Breast epithelium (tissue), 4 donors: Measurements from ENCODE around the gene SH3TC1. TPM values are rescaled to one million over a fixed set of nuclear protein-coding genes. Genes with fewer than 3 reads are reported as not detected.
A peak's percentile ranks its signal among the peaks of the same experiment; 100 is the strongest.

Source experiments
- DNase-seq, 2 donors: peaks; one replicate each; pipeline ENCODE4 v3.0.0-alpha.2; 2019; ENCODE audit warnings: low spot score in 2 of 2
- H3K27ac ChIP-seq, 2 donors: fragments of 200-600 bp; sonication (generic) in 1 of 2; one replicate each; pipeline ENCODE4 v1.5.1; 2016 to 2019; ENCODE audit warnings: mild to moderate bottlenecking in 1 of 2
- H3K27me3 ChIP-seq, 2 donors: fragments of 200-600 bp; sonication (generic) in 1 of 2; one replicate each; pipeline versions ENCODE4 v1.5.1 to v1.6.0; 2017 to 2019; ENCODE audit warnings: control low read depth in 1 of 2, mild to moderate bottlenecking in 1 of 2
- H3K36me3 ChIP-seq: fragments of 200-600 bp; one replicate; pipeline ENCODE4 v1.5.1; 2019
- H3K4me1 ChIP-seq, 2 donors: fragments of 200-600 bp; sonication (generic); one replicate each; pipeline ENCODE4 v1.5.1; 2016 to 2019; ENCODE audit warnings: control low read depth in 1 of 2
- H3K4me3 ChIP-seq, 3 donors: fragments of 200-600 bp; sonication (generic); 1 replicate in 2 of 3; 2 replicates in 1 of 3; pipeline ENCODE4 v1.5.1; 2016 to 2019; ENCODE audit warnings: mild to moderate bottlenecking in 3 of 3, moderate library complexity in 2 of 3
- H3K9me3 ChIP-seq, 2 donors: fragments of 200-600 bp; sonication (generic) in 1 of 2; one replicate each; pipeline ENCODE4 v1.5.1; 2016 to 2019; ENCODE audit warnings: control low read depth in 1 of 2
- CTCF ChIP-seq, 3 donors: fragments of 450-650 bp; IDR thresholded peaks; one replicate each; pipeline ENCODE4 v1.5.1; 2016 to 2017; ENCODE audit warnings: antibody characterized with exemption in 3 of 3, mild to moderate bottlenecking in 3 of 3, moderate library complexity in 3 of 3
- POLR2A ChIP-seq: fragments of 450-650 bp; IDR thresholded peaks from one replicate; pipeline ENCODE4 v1.6.1; 2016; ENCODE audit warnings: antibody characterized with exemption, mild to moderate bottlenecking, moderate library complexity
- POLR2AphosphoS5 ChIP-seq, 3 donors: sonication (generic); formaldehyde crosslinking; IDR thresholded peaks; one replicate each; pipeline ENCODE4 v1.6.1; 2017; ENCODE audit warnings: antibody characterized with exemption in 3 of 3
- intact Hi-C: fragments of 100-400 bp; cut with DNase I; formaldehyde crosslinking; loops from one replicate; pipeline ENCODE4 v1.15.1; 2023; ENCODE audit warnings: low total_unique reads
- total RNA-seq, 3 donors: library from RNA; depleted of rRNA; stranded (reverse); fragments of >200 nt; gene quantifications; one replicate each; pipeline ENCODE4 v1.1.0, GENCODE V29; 2016

The SH3TC1 gene
- total RNA-seq, 3 donors from 2014 or later = 16.4 to 28.8 (median 17.3) TPM

DNA sequence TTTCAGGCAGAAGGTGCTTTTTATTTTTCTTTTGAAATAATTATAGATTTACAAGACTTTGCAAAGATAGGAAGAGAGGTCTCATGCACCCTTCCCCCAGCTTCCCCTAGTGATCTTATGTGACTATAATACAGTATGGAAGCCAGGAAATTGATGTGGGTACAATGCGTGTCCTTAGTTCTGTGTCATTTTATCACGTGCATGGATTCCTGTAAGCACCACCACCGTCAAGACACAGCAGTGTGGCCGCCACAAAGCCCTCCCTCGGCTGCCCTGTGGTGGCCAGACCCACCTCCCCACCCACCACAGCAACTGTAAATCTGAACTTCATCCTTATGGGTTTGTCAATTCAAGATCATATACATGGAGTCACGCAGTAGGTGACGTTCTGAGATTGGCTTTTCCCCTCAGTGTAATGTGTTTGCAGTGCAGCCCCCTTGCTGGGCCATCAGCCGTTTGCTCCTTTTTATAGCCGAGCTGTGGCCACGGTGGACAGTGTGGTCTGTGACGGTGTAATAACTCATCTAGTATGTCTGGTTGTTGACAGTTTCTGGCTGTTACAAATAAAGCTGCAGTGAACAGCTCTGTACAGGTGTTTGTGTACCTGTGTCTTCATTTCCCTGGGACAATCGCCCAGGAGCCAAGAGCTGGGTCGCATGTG, 59.6 kb downstream of the SH3TC1 start:
- TF ChIP-seq POLR2A (no peak), POLR2AphosphoS5 (IDR thresholded peaks at IDR 0.05) (no peak), CTCF (IDR thresholded peaks at IDR 0.05) (no peak)
- DNase-seq = no peak
- H3K4me1 ChIP-seq = peaks cover 2 to 3% of the 10 kb centered on the region in 2 donors
- H3K9me3 ChIP-seq = no peaks in the 10 kb centered on the region
- H3K4me3 ChIP-seq = no peak overlapping the region
- H3K27me3 ChIP-seq = no peaks in the 10 kb centered on the region
- H3K36me3 ChIP-seq = no peaks in the 10 kb centered on the region
- intact Hi-C loops = loop anchor here (1.0 kb wide), 1 partner anchor 13 kb away; no protein-coding TSS in a partner anchor
- H3K27ac ChIP-seq = no peak overlapping the region

DNA sequence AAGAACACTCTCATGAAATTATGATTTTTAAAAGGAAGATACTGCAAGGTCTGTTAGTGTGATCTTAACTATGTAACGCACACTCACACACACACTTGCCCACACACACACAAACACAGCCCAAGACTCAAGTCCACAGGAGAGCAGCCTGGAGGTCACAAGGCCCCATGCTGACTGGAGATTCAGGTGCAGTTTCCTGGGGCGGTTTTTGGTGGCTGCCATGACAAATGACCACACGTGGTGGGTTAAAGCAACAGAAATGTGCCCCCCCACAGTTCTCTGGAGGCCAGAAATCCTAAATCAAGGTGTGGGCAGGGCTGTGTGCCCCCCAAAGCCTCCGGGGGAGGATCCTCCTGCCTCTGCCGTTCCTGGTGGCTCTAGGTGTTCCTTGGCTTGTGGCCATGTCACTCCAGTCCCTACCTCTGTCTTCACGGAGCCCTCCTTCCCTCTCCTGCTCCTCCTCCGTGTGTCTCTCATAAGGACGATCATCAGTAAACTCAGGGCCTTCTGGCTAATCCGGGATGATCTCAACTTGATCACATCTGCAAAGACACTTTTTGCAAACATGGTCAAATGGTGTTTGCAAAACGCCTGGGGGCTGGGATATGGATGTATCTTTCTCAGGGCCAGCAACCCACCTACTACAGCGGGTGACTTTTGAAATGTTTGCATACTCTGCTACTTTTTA, 60.8 kb downstream of the SH3TC1 start:
- intact Hi-C loops = loop anchor here (1.0 kb wide), 1 partner anchor 15 kb away; no protein-coding TSS in a partner anchor

GRCh38 chr4:8260656-8261111, 61.6 kb downstream of the SH3TC1 start:
- H3K36me3 ChIP-seq = no peaks in the 10 kb centered on the region
- DNase-seq = peak in 1 of 2 donors; percentile 33
- intact Hi-C loops = no loop called here
- H3K4me1 ChIP-seq = peaks cover 2 to 3% of the 10 kb centered on the region in 2 donors
- TF ChIP-seq POLR2AphosphoS5 (IDR thresholded peaks at IDR 0.05) = no peak
- no peak for TF ChIP-seq CTCF (IDR thresholded peaks at IDR 0.05)
- no peak for TF ChIP-seq POLR2A
- H3K9me3 ChIP-seq = no peaks in the 10 kb centered on the region
- no peak overlapping the region for H3K4me3 ChIP-seq
- H3K27me3 ChIP-seq = no peaks in the 10 kb centered on the region
- H3K27ac ChIP-seq = peak overlapping the region; percentile 36 to 77

More for the DNA sequence above, 60.8 kb downstream of the SH3TC1 start:
- Histone ChIP-seq H3K27ac (peak overlapping the region in 1 of 2 donors; percentile 77), H3K27me3 (no peaks in the 10 kb centered on the region), H3K4me1 (peaks cover 2 to 3% of the 10 kb centered on the region in 2 donors), H3K9me3 (no peaks in the 10 kb centered on the region), H3K4me3 (no peak overlapping the region), H3K36me3 (no peaks in the 10 kb centered on the region)
- DNase-seq = no peak
- TF ChIP-seq CTCF (IDR thresholded peaks at IDR 0.05) (no peak), POLR2AphosphoS5 (IDR thresholded peaks at IDR 0.05) (no peak), POLR2A (no peak)

DNA sequence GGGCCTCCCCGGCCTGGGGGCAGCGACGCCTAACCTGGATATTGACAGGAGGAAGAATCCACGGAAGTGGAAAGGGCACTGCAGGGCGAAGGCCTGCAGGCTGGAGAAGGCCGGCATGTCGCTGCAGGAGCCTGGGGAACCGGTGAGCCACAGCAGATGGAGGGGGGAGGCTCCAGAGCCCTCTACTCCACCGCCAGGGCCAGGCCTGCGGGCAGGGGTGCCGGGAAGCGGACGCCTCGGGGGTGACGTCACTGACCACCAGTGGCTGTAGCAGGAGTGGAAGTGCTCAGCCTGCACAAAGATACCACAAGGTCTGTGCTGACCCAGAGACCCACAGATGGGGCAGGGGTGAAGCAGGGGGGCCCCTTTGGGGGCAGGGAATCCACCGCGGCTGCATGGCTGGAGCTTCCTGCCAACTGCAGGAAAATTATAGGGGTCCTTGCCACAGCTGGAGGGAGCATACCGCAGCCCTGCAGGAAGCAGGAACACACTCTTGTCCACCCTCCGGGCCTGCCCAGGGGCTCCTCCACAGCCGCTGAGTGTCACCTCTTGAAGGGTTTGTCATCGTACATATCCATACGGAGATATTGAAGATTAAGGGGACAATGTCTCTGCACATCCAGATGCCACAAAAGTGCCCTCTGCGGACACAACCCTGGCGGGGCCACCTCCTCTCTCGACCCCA, 62.9 kb downstream of the SH3TC1 start:
- Histone ChIP-seq H3K27me3 (no peaks in the 10 kb centered on the region), H3K4me3 (no peak overlapping the region), H3K27ac (no peak overlapping the region), H3K9me3 (no peaks in the 10 kb centered on the region), H3K4me1 (peaks cover 2 to 3% of the 10 kb centered on the region in 2 donors), H3K36me3 (no peaks in the 10 kb centered on the region)
- no peak for TF ChIP-seq POLR2AphosphoS5 (IDR thresholded peaks at IDR 0.05)
- no peak for TF ChIP-seq POLR2A
- no peak for TF ChIP-seq CTCF (IDR thresholded peaks at IDR 0.05)
- intact Hi-C loops = no loop called here
- no peak for DNase-seq
